HEK293 (cell line): ENCODE data around the gene SUPT3H.

ENCODE experiments used
- CTCF ChIA-PET: fragments of 350-600 bp; formaldehyde crosslinking; extraction: SDS; loops from one replicate; lab custom pipeline; 2021; ENCODE audit warnings: antibody characterized with exemption; lab: Yijun Ruan, JAX
- POLR2A ChIA-PET: fragments of 300-600 bp; formaldehyde crosslinking; extraction: SDS; loops from one replicate; lab custom pipeline; 2020; ENCODE audit warnings: antibody characterized with exemption, inconsistent platforms; lab: Yijun Ruan, JAX
- H3K27ac ChIP-seq: fragments of 200-500 bp; sonication (Bioruptor generic); 2 replicates; pipeline ENCODE4 v1.5.1; 2014; ENCODE audit warnings: low read depth, low read length, control low read depth, inconsistent platforms; ENCODE audit errors: extremely low read depth
- H3K36me3 ChIP-seq, 2 experiments: fragments of 200-500 bp in 1 of 2; sonication (Bioruptor generic) in 1 of 2; 1 replicate in 1 of 2; 2 replicates in 1 of 2; pipeline ENCODE4 v1.5.1; 2014 to 2017; ENCODE audit warnings: inconsistent platforms in 2 of 2, low read length in 2 of 2; ENCODE audit not compliant: control insufficient read depth in 2 of 2, insufficient read depth in 1 of 2
- H3K4me1 ChIP-seq: fragments of 200-500 bp; sonication (Bioruptor generic); 2 replicates; pipeline ENCODE4 v1.5.1; 2014; ENCODE audit warnings: mild to moderate bottlenecking, low read length, inconsistent platforms; ENCODE audit not compliant: control insufficient read depth, insufficient read depth
- H3K4me3 ChIP-seq: 2 replicates; pipeline ENCODE4 v1.5.1; 2011; ENCODE audit warnings: low read depth, mild to moderate bottlenecking, control low read depth, low read length, moderate library complexity
- H3K9me3 ChIP-seq: fragments of 200-500 bp; sonication (Bioruptor generic); 2 replicates; pipeline ENCODE4 v1.5.1; 2014; ENCODE audit warnings: low read depth, low read length, inconsistent platforms; ENCODE audit not compliant: control insufficient read depth, insufficient read depth
- BCL11A ChIP-seq: fragments of 450-650 bp; formaldehyde crosslinking; IDR thresholded peaks from 2 replicates; pipeline ENCODE4 v1.5.1; 2016; ENCODE audit warnings: low read depth, missing biosample characterization, missing genetic modification characterization
- BCL11B ChIP-seq: fragments of 450-650 bp; formaldehyde crosslinking; IDR thresholded peaks from 2 replicates; pipeline ENCODE4 v1.5.1; 2016; ENCODE audit warnings: low read depth, missing biosample characterization, missing genetic modification characterization
- GFI1B ChIP-seq: fragments of 450-650 bp; formaldehyde crosslinking; IDR thresholded peaks from 2 replicates; pipeline ENCODE4 v1.5.1; 2016; ENCODE audit warnings: missing biosample characterization, missing genetic modification characterization
- MZF1 ChIP-seq: fragments of 450-650 bp; formaldehyde crosslinking; IDR thresholded peaks from 2 replicates; pipeline ENCODE4 v1.5.1; 2017; ENCODE audit warnings: missing biosample characterization, missing genetic modification characterization, borderline replicate concordance
- PATZ1 ChIP-seq: fragments of 450-650 bp; formaldehyde crosslinking; IDR thresholded peaks from 2 replicates; pipeline ENCODE4 v1.5.1; 2016; ENCODE audit warnings: missing biosample characterization, missing genetic modification characterization
- YY2 ChIP-seq: fragments of 450-650 bp; formaldehyde crosslinking; IDR thresholded peaks from 2 replicates; pipeline ENCODE4 v1.5.1; 2016; ENCODE audit warnings: missing biosample characterization, missing genetic modification characterization
- ZNF169 ChIP-seq: fragments of 450-650 bp; formaldehyde crosslinking; IDR thresholded peaks from 2 replicates; pipeline ENCODE4 v1.5.1; 2016; ENCODE audit warnings: missing biosample characterization, missing genetic modification characterization
- ZNF239 ChIP-seq: fragments of 450-650 bp; formaldehyde crosslinking; IDR thresholded peaks from 2 replicates; pipeline ENCODE4 v1.5.1; 2016; ENCODE audit warnings: missing biosample characterization, missing genetic modification characterization
- ZNF362 ChIP-seq: fragments of 450-650 bp; formaldehyde crosslinking; IDR thresholded peaks from 2 replicates; pipeline ENCODE4 v1.5.1; 2016; ENCODE audit warnings: missing biosample characterization, missing genetic modification characterization
- ZNF48 ChIP-seq: fragments of 450-650 bp; formaldehyde crosslinking; IDR thresholded peaks from 2 replicates; pipeline ENCODE4 v1.5.1; 2016; ENCODE audit warnings: missing biosample characterization, missing genetic modification characterization
- ZNF501 ChIP-seq: fragments of 450-650 bp; formaldehyde crosslinking; IDR thresholded peaks from 2 replicates; pipeline ENCODE4 v1.5.1; 2016; ENCODE audit warnings: missing biosample characterization, missing genetic modification characterization
- ZNF549 ChIP-seq: fragments of 450-650 bp; IDR thresholded peaks from 2 replicates; pipeline ENCODE4 v1.5.1; 2018; ENCODE audit warnings: missing biosample characterization, missing genetic modification characterization, mild to moderate bottlenecking, inconsistent platforms, moderate library complexity
- ZNF558 ChIP-seq: fragments of 450-650 bp; formaldehyde crosslinking; IDR thresholded peaks from 2 replicates; pipeline ENCODE4 v1.5.1; 2016; ENCODE audit warnings: missing biosample characterization, missing genetic modification characterization
- ZNF560 ChIP-seq: fragments of 450-650 bp; formaldehyde crosslinking; IDR thresholded peaks from 2 replicates; pipeline ENCODE4 v1.5.1; 2017; ENCODE audit warnings: missing biosample characterization, missing genetic modification characterization, borderline replicate concordance
- ZNF624 ChIP-seq: fragments of 450-650 bp; formaldehyde crosslinking; IDR thresholded peaks from 2 replicates; pipeline ENCODE4 v1.5.1; 2017; ENCODE audit warnings: missing biosample characterization, missing genetic modification characterization
- ZNF692 ChIP-seq: fragments of 450-650 bp; formaldehyde crosslinking; IDR thresholded peaks from 2 replicates; pipeline ENCODE4 v1.5.1; 2016; ENCODE audit warnings: missing biosample characterization, missing genetic modification characterization

Gene SUPT3H

GRCh38 chr6:45156075-45156474, 221.7 kb downstream of the SUPT3H start:
- H3K9me3 ChIP-seq = no peaks in the 10 kb centered on the region
- no peaks in the 10 kb centered on the region for H3K4me1 ChIP-seq
- H3K27ac ChIP-seq = no peak overlapping the region
- H3K4me3 ChIP-seq = no peak overlapping the region
- TF ChIP-seq BCL11A (tag by site-specific recombination) = no peak
- TF ChIP-seq ZNF624 = no peak
- TF ChIP-seq ZNF239 (tag by site-specific recombination) = no peak
- TF ChIP-seq MZF1 (tag by site-specific recombination) = no peak
- TF ChIP-seq ZNF48 = no peak
- TF ChIP-seq, all 188 proteins: peak for 0
- POLR2A ChIA-PET = no interaction called here
- no peaks in the 10 kb centered on the region for H3K36me3 ChIP-seq
- CTCF ChIA-PET = interaction anchor here (0.5 kb wide), 1 partner anchor 500 kb away, joined by 4 read pairs; no protein-coding TSS in a partner anchor

- H3K27ac ChIP-seq = no peak overlapping the region
- POLR2A ChIA-PET = no interaction called here
- CTCF ChIA-PET = interaction anchor here (0.5 kb wide), 1 partner anchor 499 kb away, joined by 4 read pairs; no protein-coding TSS in a partner anchor
- TF ChIP-seq ZNF169 (tag by site-specific recombination) (no peak), YY2 (no peak), ZNF558 (tag by site-specific recombination) (no peak)
- TF ChIP-seq, all 188 proteins: peak for 0
- Histone ChIP-seq H3K4me1 (no peaks in the 10 kb centered on the region), H3K4me3 (no peak overlapping the region), H3K9me3 (no peaks in the 10 kb centered on the region), H3K36me3 (no peaks in the 10 kb centered on the region)
Measured at GRCh38 chr6:45155341-45155894, 222.3 kb downstream of the SUPT3H start.

- TF ChIP-seq ZNF501 (tag by site-specific recombination) = no peak
- no peak for TF ChIP-seq ZNF48
- no peak for TF ChIP-seq ZNF624
- no peak for TF ChIP-seq GFI1B (tag by site-specific recombination)
- no peak for TF ChIP-seq BCL11B (tag by site-specific recombination)
- no peak for TF ChIP-seq PATZ1 (tag by site-specific recombination)
- no peak for TF ChIP-seq ZNF362 (tag by site-specific recombination)
- TF ChIP-seq ZNF560 (tag by site-specific recombination) = no peak
- no peak for TF ChIP-seq ZNF692 (tag by site-specific recombination)
- TF ChIP-seq ZNF549 (tag by site-specific recombination) = no peak
- no peaks in the 10 kb centered on the region for H3K4me1 ChIP-seq
- no peaks in the 10 kb centered on the region for H3K9me3 ChIP-seq
- ChIA-PET CTCF (no interaction called here), POLR2A (no interaction called here)
- no peaks in the 10 kb centered on the region for H3K36me3 ChIP-seq
- H3K27ac ChIP-seq = no peak overlapping the region
- no peak overlapping the region for H3K4me3 ChIP-seq
Measured at GRCh38 chr6:45154679-45155078, 223.1 kb downstream of the SUPT3H start.
